ENCODE results near the gene ZNF428. TPM values are rescaled to one million over a fixed set of nuclear protein-coding genes. Genes with fewer than 3 reads are reported as not detected.

ZNF428 gene
- total RNA-seq, 6 experiments from 2014 or later = 10.9 to 16.7 (median 13.3) TPM

- TF ChIP-seq CTCF (IDR thresholded peaks at IDR 0.05) (no peak), POLR2A (IDR thresholded peaks at IDR 0.05) (no peak)
- peak overlapping the region; percentile 82 to 93 (median 86) for H3K27ac ChIP-seq
- 3% methylated on average over 12 of the region's 14 CpGs for WGBS (ENCODE audit: insufficient coverage, low coverage, low lambda C conversion rate, missing lambda C conversion rate)
- H3K4me3 ChIP-seq = peak overlapping the region; percentile 85 to 99 (median 97)
- no peaks in the 10 kb centered on the region for H3K36me3 ChIP-seq
- ATAC-seq = peak; percentile 33 to 55 (median 45)
- no peaks in the 10 kb centered on the region for H3K9me3 ChIP-seq
- peaks cover 0 to 4% (median 0%) of the 10 kb centered on the region in 4 donors for H3K4me1 ChIP-seq
- intact Hi-C loops (cut with DNase I) = no loop called here
- peak in 1 of 3 donors; percentile 29 for DNase-seq
- no peaks in the 10 kb centered on the region for H3K27me3 ChIP-seq
These were observed 538 bp downstream of the ZNF428 start for GRCh38 chr19:43618921-43619261.

- no peak for ATAC-seq
- TF ChIP-seq POLR2A (IDR thresholded peaks at IDR 0.05) = no peak
- TF ChIP-seq CTCF (IDR thresholded peaks at IDR 0.05) = no peak
These were observed 2.5 kb downstream of the ZNF428 start for GRCh38 chr19:43616954-43617353.

GRCh38 chr19:43616306-43616705 lies 3.1 kb downstream of the ZNF428 start:
- Histone ChIP-seq H3K4me1 (peaks cover 0 to 4% (median 0%) of the 10 kb centered on the region in 4 donors), H3K36me3 (peaks cover 0 to 7% (median 0%) of the 10 kb centered on the region in 4 donors), H3K4me3 (no peak overlapping the region), H3K9me3 (no peaks in the 10 kb centered on the region), H3K27me3 (no peaks in the 10 kb centered on the region), H3K27ac (no peak overlapping the region)
- ATAC-seq (no peak), DNase-seq (no peak)
- 43% methylated on average over 1 of the region's 1 CpG for WGBS (ENCODE audit: insufficient coverage, low coverage, low lambda C conversion rate, missing lambda C conversion rate)
- TF ChIP-seq POLR2A (IDR thresholded peaks at IDR 0.05) (no peak), CTCF (IDR thresholded peaks at IDR 0.05) (no peak)
- intact Hi-C loops (cut with DNase I) = no loop called here

More at GRCh38 chr19:43616954-43617353, 2.5 kb downstream of the ZNF428 start:
- no peak overlapping the region for H3K4me3 ChIP-seq
- H3K36me3 ChIP-seq = peaks cover 0 to 7% (median 0%) of the 10 kb centered on the region in 4 donors
- 82% methylated on average over 4 of the region's 6 CpGs for WGBS (ENCODE audit: insufficient coverage, low coverage, low lambda C conversion rate, missing lambda C conversion rate)
- no peak overlapping the region for H3K27ac ChIP-seq
- H3K9me3 ChIP-seq = no peaks in the 10 kb centered on the region
- no peaks in the 10 kb centered on the region for H3K27me3 ChIP-seq
- intact Hi-C loops (cut with DNase I) = no loop called here
- peaks cover 0 to 4% (median 0%) of the 10 kb centered on the region in 4 donors for H3K4me1 ChIP-seq
- no peak for DNase-seq

- Histone ChIP-seq H3K4me1 (no peaks in the 10 kb centered on the region), H3K36me3 (peaks cover 0 to 7% (median 2%) of the 10 kb centered on the region in 4 donors), H3K27me3 (no peaks in the 10 kb centered on the region), H3K27ac (no peak overlapping the region), H3K4me3 (no peak overlapping the region), H3K9me3 (no peaks in the 10 kb centered on the region)
- WGBS (ENCODE audit: insufficient coverage, low coverage, low lambda C conversion rate, missing lambda C conversion rate) = 100% methylated on average over 1 of the region's 12 CpGs
- no peak for ATAC-seq
- no peak for TF ChIP-seq POLR2A (IDR thresholded peaks at IDR 0.05)
- no peak for TF ChIP-seq CTCF (IDR thresholded peaks at IDR 0.05)
- intact Hi-C loops (cut with DNase I) = no loop called here
- DNase-seq = no peak
These were observed 7.1 kb downstream of the ZNF428 start for GRCh38 chr19:43612374-43612773.

- TF ChIP-seq CTCF (IDR thresholded peaks at IDR 0.05) = no peak
- TF ChIP-seq POLR2A (IDR thresholded peaks at IDR 0.05) = no peak
- WGBS (ENCODE audit: insufficient coverage, low coverage, low lambda C conversion rate, missing lambda C conversion rate) = 100% methylated on average over 1 of the region's 3 CpGs
- intact Hi-C loops (cut with DNase I) = no loop called here
- H3K36me3 ChIP-seq = peaks cover 0 to 7% (median 2%) of the 10 kb centered on the region in 4 donors
- no peaks in the 10 kb centered on the region for H3K27me3 ChIP-seq
- no peak within 1 kb of the TSS for H3K27ac ChIP-seq
- DNase-seq = no peak
- no peaks in the 10 kb centered on the region for H3K9me3 ChIP-seq
- no peaks in the 10 kb centered on the region for H3K4me1 ChIP-seq
- no peak within 1 kb of the TSS for H3K4me3 ChIP-seq
- no peak for ATAC-seq
These were observed 7.6 kb downstream of the ZNF428 start, which contains the start of gene SRRM5 for GRCh38 chr19:43611788-43612187. Gene SRRM5 (plus strand): TSS chr19:43612088. CDS start chr19:43612122, 34 bp downstream.

Measured in right lobe of liver (tissue), 6 donors.